NCI-H446 treated with DMSO at 0.1 percent for 48 hours (cell line): ENCODE measurements around the gene CARMIL1.

ENCODE experiments used
- DNase-seq: peaks from one replicate; lab custom pipeline; 2025; lab: John Stamatoyannopoulos, UW

The CARMIL1 gene

GRCh38 chr6:25309886-25310285 is 30.7 kb downstream of the CARMIL1 start:
- DNase-seq: no peak

- DNase-seq: no peak
Observed at GRCh38 chr6:25311331-25311840, 32.2 kb downstream of the CARMIL1 start.

GRCh38 chr6:25312034-25312620 is 33.0 kb downstream of the CARMIL1 start:
- DNase-seq: peak; percentile 15

GRCh38 chr6:25312703-25313102 is 33.5 kb downstream of the CARMIL1 start:
- DNase-seq: no peak

GRCh38 chr6:25314509-25315175 is 35.5 kb downstream of the CARMIL1 start:
- no peak for DNase-seq

GRCh38 chr6:25315194-25316177 is 36.3 kb downstream of the CARMIL1 start:
- DNase-seq: no peak

- DNase-seq: no peak
Observed at GRCh38 chr6:25316626-25317025, 37.5 kb downstream of the CARMIL1 start.

GRCh38 chr6:25318589-25318988 is 39.4 kb downstream of the CARMIL1 start:
- peak; percentile 97 for DNase-seq

GRCh38 chr6:25320459-25320858 is 41.3 kb downstream of the CARMIL1 start:
- no peak for DNase-seq

- DNase-seq: no peak
Observed at GRCh38 chr6:25322692-25323091, 43.5 kb downstream of the CARMIL1 start.

GRCh38 chr6:25324066-25324762 is 45.0 kb downstream of the CARMIL1 start:
- DNase-seq: no peak

GRCh38 chr6:25326126-25326525 is 47.0 kb downstream of the CARMIL1 start:
- no peak for DNase-seq

GRCh38 chr6:25326960-25327359 is 47.8 kb downstream of the CARMIL1 start:
- peak; percentile 82 for DNase-seq

GRCh38 chr6:25327432-25327831 is 48.3 kb downstream of the CARMIL1 start:
- peak; percentile 98 for DNase-seq

- DNase-seq: no peak
Observed at GRCh38 chr6:25329161-25329817, 50.1 kb downstream of the CARMIL1 start.

GRCh38 chr6:25329982-25330381 is 50.8 kb downstream of the CARMIL1 start:
- no peak for DNase-seq

- DNase-seq: peak; percentile 61
Observed at GRCh38 chr6:25330796-25331685, 51.9 kb downstream of the CARMIL1 start.

GRCh38 chr6:25332165-25332564 is 53.0 kb downstream of the CARMIL1 start:
- DNase-seq: no peak

GRCh38 chr6:25332655-25333071 is 53.5 kb downstream of the CARMIL1 start:
- no peak for DNase-seq

GRCh38 chr6:25333471-25333870 is 54.3 kb downstream of the CARMIL1 start:
- DNase-seq: no peak
